PC-9 (cell line): ENCODE data around the gene BRAF. TPM values are rescaled to one million over a fixed set of nuclear protein-coding genes. Genes with fewer than 3 reads are reported as not detected.

ENCODE experiments used
- BruUV-seq: library from RNA; stranded (reverse); fragments of 400-500 nt; replicated peaks from 2 replicates; lab custom pipeline; 2021; lab: Mats Ljungman, UMichigan
- CTCF ChIA-PET: fragments of 300-600 bp; sonication (Branson Sonifier 250); formaldehyde crosslinking; loops from one replicate; lab custom pipeline; 2022; ENCODE audit warnings: antibody characterized with exemption; lab: Charles Lee
- POLR2A ChIA-PET: fragments of 300-600 bp; sonication (Branson Sonifier 250); formaldehyde crosslinking; loops from one replicate; lab custom pipeline; 2022; ENCODE audit warnings: antibody characterized with exemption; ENCODE audit not compliant: unreplicated experiment; lab: Charles Lee
- DNase-seq, 2 experiments: peaks; one replicate each; pipeline versions ENCODE4 v3.0.0 to v3.0.0-alpha.2; 2015 to 2022; ENCODE audit warnings: mixed read lengths in 1 of 2
- H2AFZ ChIP-seq: fragments of 200-600 bp; sonication (generic); 2 replicates; pipeline ENCODE4 v1.8.1; 2017; ENCODE audit warnings: antibody characterized with exemption
- H3F3A ChIP-seq: fragments of 200-600 bp; sonication (generic); 2 replicates; pipeline ENCODE4 v1.8.1; 2017; ENCODE audit warnings: antibody characterized with exemption, mild to moderate bottlenecking, low read depth; ENCODE audit not compliant: insufficient read depth
- H3K27ac ChIP-seq: fragments of 200-600 bp; sonication (generic); 2 replicates; pipeline ENCODE4 v1.6.1; 2016; ENCODE audit warnings: mixed run types
- H3K27me3 ChIP-seq: fragments of 200-600 bp; sonication (generic); 2 replicates; pipeline ENCODE4 v1.6.1; 2016; ENCODE audit warnings: low read depth, mixed run types; ENCODE audit not compliant: insufficient read depth
- H3K36me3 ChIP-seq: fragments of 200-600 bp; sonication (generic); 2 replicates; pipeline ENCODE4 v1.6.1; 2016; ENCODE audit warnings: low read depth, mixed run types
- H3K4me1 ChIP-seq: fragments of 200-600 bp; sonication (generic); replicated peaks from 2 replicates; pipeline ENCODE4 v1.6.1; 2016; ENCODE audit warnings: mixed run types; ENCODE audit not compliant: insufficient read depth
- H3K4me2 ChIP-seq: fragments of 200-600 bp; sonication (generic); 2 replicates; pipeline ENCODE4 v1.6.1; 2017; ENCODE audit warnings: mixed run types
- H3K4me3 ChIP-seq: fragments of 200-600 bp; sonication (generic); 2 replicates; pipeline ENCODE4 v1.6.1; 2016; ENCODE audit warnings: mixed run types
- H3K79me2 ChIP-seq: fragments of 200-600 bp; sonication (generic); 2 replicates; pipeline ENCODE4 v1.6.1; 2017; ENCODE audit warnings: low read depth, mixed run types
- H3K9me2 ChIP-seq: fragments of 200-600 bp; sonication (generic); 2 replicates; pipeline ENCODE4 v1.8.1; 2017; ENCODE audit warnings: mild to moderate bottlenecking; ENCODE audit not compliant: insufficient read depth
- H3K9me3 ChIP-seq: fragments of 200-600 bp; sonication (generic); 2 replicates; pipeline ENCODE4 v1.8.1; 2016; ENCODE audit warnings: low read depth; ENCODE audit not compliant: insufficient read depth
- H4K20me1 ChIP-seq: fragments of 200-600 bp; sonication (generic); 2 replicates; pipeline ENCODE4 v1.8.1; 2017; ENCODE audit not compliant: insufficient read depth
- CTCF ChIP-seq: fragments of 200-600 bp; sonication (generic); conservative IDR thresholded peaks from 2 replicates; pipeline ENCODE4 v1.6.1; 2017; ENCODE audit warnings: mixed run types, antibody characterized with exemption, mild to moderate bottlenecking, moderate library complexity
- EZH2 ChIP-seq: fragments of 200-600 bp; sonication (generic); IDR thresholded peaks from 2 replicates; pipeline ENCODE4 v1.8.0; 2017; ENCODE audit warnings: antibody characterized with exemption, low read depth
- intact Hi-C: fragments of 100-400 bp; cut with micrococcal nuclease; formaldehyde crosslinking; loops from one replicate; pipeline ENCODE4 v1.10.0; 2022; ENCODE audit not compliant: unreplicated experiment
- total RNA-seq: library from RNA; stranded (reverse); gene quantifications from 2 replicates; pipeline ENCODE4 v1.2.3, GENCODE V29; 2021

The BRAF gene
- total RNA-seq, 1 experiment from 2014 or later: 56.9 TPM

GRCh38 chr7:140673774-140674155, 251.0 kb downstream of the BRAF start:
- CTCF ChIA-PET: interaction anchor here (0.6 kb wide), 1 partner anchor 496 kb away, joined by 6 read pairs; no protein-coding TSS in a partner anchor
- H3K36me3 ChIP-seq: no peaks in the 10 kb centered on the region
- H3K79me2 ChIP-seq: peaks cover 5% of the 10 kb centered on the region; the same call in 1 of the 2 replicates
- H3K4me2 ChIP-seq: peak overlapping the region; percentile 93
- H3K9me2 ChIP-seq: no peaks in the 10 kb centered on the region
- POLR2A ChIA-PET: interaction anchor here (0.6 to 0.7 kb wide), 2 partner anchors 60 to 338 kb away, joined by 6 read pairs; no protein-coding TSS in a partner anchor
- H3K9me3 ChIP-seq: no peaks in the 10 kb centered on the region
- DNase-seq: no peak
- no peaks in the 10 kb centered on the region for H4K20me1 ChIP-seq
- peak overlapping the region; percentile 79 for H3K4me3 ChIP-seq
- no peak for TF ChIP-seq EZH2
- no peak; the same call in 1 of the 2 replicates for TF ChIP-seq CTCF
- BruUV-seq: no TSS peak
- H3K27ac ChIP-seq: no peak overlapping the region
- peaks cover 31% of the 10 kb centered on the region for H3K4me1 ChIP-seq
- H2AFZ ChIP-seq: peak overlapping the region; percentile 94
- H3F3A ChIP-seq: peaks cover 3% of the 10 kb centered on the region; the same call in 1 of the 2 replicates
- no peaks in the 10 kb centered on the region for H3K27me3 ChIP-seq
- intact Hi-C loops: loop anchor here (2.0 to 5.0 kb wide), 2 partner anchors 23 to 339 kb away; partner anchors contain the start of genes MRPS33 and NDUFB2

GRCh38 chr7:140673063-140673773, 251.5 kb downstream of the BRAF start:
- Histone ChIP-seq H4K20me1 (no peaks in the 10 kb centered on the region), H3K4me3 (peak overlapping the region; percentile 79), H3K4me1 (peaks cover 31% of the 10 kb centered on the region), H3K9me2 (no peaks in the 10 kb centered on the region), H2AFZ (peak overlapping the region; percentile 94), H3K27me3 (no peaks in the 10 kb centered on the region), H3K79me2 (peaks cover 5% of the 10 kb centered on the region; the same call in 1 of the 2 replicates), H3K4me2 (peak overlapping the region; percentile 93), H3F3A (peaks cover 4% of the 10 kb centered on the region; the same call in 1 of the 2 replicates), H3K36me3 (no peaks in the 10 kb centered on the region), H3K9me3 (no peaks in the 10 kb centered on the region), H3K27ac (peak overlapping the region; percentile 26; the same call in 1 of the 2 replicates)
- intact Hi-C loops: loop anchor here (2.0 to 5.0 kb wide), 2 partner anchors 24 to 339 kb away; partner anchors contain the start of genes MRPS33 and NDUFB2
- DNase-seq: peak; percentile 56 to 77
- TF ChIP-seq EZH2 (no peak), CTCF (no peak; the same call in 1 of the 2 replicates)
- ChIA-PET CTCF (no interaction called here), POLR2A (interaction anchor here (0.7 kb wide), 1 partner anchor 60 kb away, joined by 6 read pairs; no protein-coding TSS in a partner anchor)
- BruUV-seq: TSS peak; percentile 34

- Histone ChIP-seq H3K36me3 (no peaks in the 10 kb centered on the region), H4K20me1 (no peaks in the 10 kb centered on the region), H3K4me1 (peaks cover 36% of the 10 kb centered on the region), H3F3A (peaks cover 4% of the 10 kb centered on the region; the same call in 1 of the 2 replicates), H3K4me3 (peak within 1 kb of the TSS; percentile 79), H3K27me3 (no peaks in the 10 kb centered on the region), H3K9me2 (no peaks in the 10 kb centered on the region), H3K27ac (peak within 1 kb of the TSS; percentile 26; the same call in 1 of the 2 replicates), H3K79me2 (peaks cover 5% of the 10 kb centered on the region; the same call in 1 of the 2 replicates), H2AFZ (peak within 1 kb of the TSS; percentile 94), H3K4me2 (peak within 1 kb of the TSS; percentile 93), H3K9me3 (no peaks in the 10 kb centered on the region)
- no TSS peak for BruUV-seq
- intact Hi-C loops: loop anchor here (2.0 to 5.0 kb wide), 2 partner anchors 24 to 340 kb away; partner anchors contain the start of genes MRPS33 and NDUFB2
- ChIA-PET POLR2A (no interaction called here), CTCF (no interaction called here)
- no peak for TF ChIP-seq EZH2
- TF ChIP-seq CTCF: no peak
- DNase-seq: peak; percentile 33 to 71
These were observed 252.2 kb downstream of the BRAF start, which contains the start of gene ADCK2 for GRCh38 chr7:140672382-140673062. Gene ADCK2, plus strand, starts transcription at chr7:140672945. Its CDS starts 386 bp downstream, at chr7:140673331.
